Globus pallidus (tissue), 1 donor: ENCODE data around the gene PRKCZ.

Experiments used
- DNase-seq: peaks from one replicate; pipeline ENCODE4 v3.0.0-alpha.2; 2015; ENCODE audit warnings: low spot score

PRKCZ gene

GRCh38 chr1:2045468-2046173, 4.6 kb upstream of the PRKCZ start:
- no peak for DNase-seq

- DNase-seq = no peak
These were observed 3.9 kb upstream of the PRKCZ start for GRCh38 chr1:2046174-2046917.

- no peak for DNase-seq
These were observed 3.1 kb upstream of the PRKCZ start for GRCh38 chr1:2046953-2047748.

GRCh38 chr1:2047749-2048729, 2.2 kb upstream of the PRKCZ start:
- no peak for DNase-seq

GRCh38 chr1:2049225-2049717, 940 bp upstream of the PRKCZ start:
- no peak for DNase-seq

GRCh38 chr1:2050461-2050792, 216 bp downstream of the PRKCZ start:
- no peak for DNase-seq

- DNase-seq = no peak
These were observed 827 bp downstream of the PRKCZ start for GRCh38 chr1:2050793-2051682.

- DNase-seq = no peak
These were observed 2.0 kb downstream of the PRKCZ start for GRCh38 chr1:2052054-2052679.

GRCh38 chr1:2052756-2053155, 2.5 kb downstream of the PRKCZ start:
- no peak for DNase-seq

- DNase-seq = no peak
These were observed 3.0 kb downstream of the PRKCZ start for GRCh38 chr1:2053217-2053616.

GRCh38 chr1:2053784-2054376, 3.7 kb downstream of the PRKCZ start:
- DNase-seq = no peak

- no peak for DNase-seq
These were observed 4.3 kb downstream of the PRKCZ start for GRCh38 chr1:2054560-2054959.

GRCh38 chr1:2055911-2056575, 5.8 kb downstream of the PRKCZ start:
- DNase-seq = no peak

- DNase-seq = no peak
These were observed 6.9 kb downstream of the PRKCZ start for GRCh38 chr1:2056955-2057590.

- DNase-seq = no peak
These were observed 9.2 kb downstream of the PRKCZ start for GRCh38 chr1:2059290-2059953.

GRCh38 chr1:2060072-2060471, 9.9 kb downstream of the PRKCZ start:
- no peak for DNase-seq

GRCh38 chr1:2060535-2060934, 10.3 kb downstream of the PRKCZ start:
- no peak for DNase-seq
